PFSK-1 (cell line): ENCODE results near the gene CYP17A1.

Experiments used
- POLR2AphosphoS5 ChIP-seq: IDR thresholded peaks from 2 replicates; pipeline ENCODE4 v1.6.1; 2012; ENCODE audit warnings: low read depth, mild to moderate bottlenecking, control low read depth, low read length, moderate library complexity
- TAF1 ChIP-seq: IDR thresholded peaks from 2 replicates; pipeline ENCODE4 v1.6.1; 2012; ENCODE audit warnings: low read length, control low read depth, borderline replicate concordance; ENCODE audit not compliant: insufficient read depth
- TF ChIP-seq, protein P1 (sequence below), 2 experiments: IDR thresholded peaks; 2 replicates each; pipeline versions ENCODE4 v1.6.1 to v1.8.0; 2011 to 2012; ENCODE audit warnings: low read depth in 2 of 2, low read length in 2 of 2, control low read depth in 1 of 2, inconsistent platforms in 1 of 2, mild to moderate bottlenecking in 1 of 2, moderate library complexity in 1 of 2; ENCODE audit not compliant: insufficient read depth in 1 of 2

DNA sequence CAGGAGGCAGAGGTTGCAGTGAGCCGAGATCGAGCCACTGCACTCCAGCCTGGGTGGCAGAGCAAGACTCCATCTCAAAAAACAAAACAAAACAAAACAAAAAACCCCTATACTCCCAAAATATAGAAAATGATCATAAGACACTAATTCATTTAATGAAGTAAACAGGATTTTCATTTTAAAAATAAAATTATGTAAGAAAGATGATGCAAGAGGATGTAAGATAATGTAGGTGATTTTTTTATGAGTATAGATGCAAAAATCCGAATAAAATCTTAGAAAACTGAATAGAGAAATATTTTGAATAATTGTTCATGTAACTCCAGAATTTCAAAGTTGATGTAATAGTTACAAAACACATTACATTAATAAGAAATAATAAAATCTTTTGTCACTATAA lies 28.4 kb upstream of the CYP17A1 start:
- TF ChIP-seq, protein P1, sequence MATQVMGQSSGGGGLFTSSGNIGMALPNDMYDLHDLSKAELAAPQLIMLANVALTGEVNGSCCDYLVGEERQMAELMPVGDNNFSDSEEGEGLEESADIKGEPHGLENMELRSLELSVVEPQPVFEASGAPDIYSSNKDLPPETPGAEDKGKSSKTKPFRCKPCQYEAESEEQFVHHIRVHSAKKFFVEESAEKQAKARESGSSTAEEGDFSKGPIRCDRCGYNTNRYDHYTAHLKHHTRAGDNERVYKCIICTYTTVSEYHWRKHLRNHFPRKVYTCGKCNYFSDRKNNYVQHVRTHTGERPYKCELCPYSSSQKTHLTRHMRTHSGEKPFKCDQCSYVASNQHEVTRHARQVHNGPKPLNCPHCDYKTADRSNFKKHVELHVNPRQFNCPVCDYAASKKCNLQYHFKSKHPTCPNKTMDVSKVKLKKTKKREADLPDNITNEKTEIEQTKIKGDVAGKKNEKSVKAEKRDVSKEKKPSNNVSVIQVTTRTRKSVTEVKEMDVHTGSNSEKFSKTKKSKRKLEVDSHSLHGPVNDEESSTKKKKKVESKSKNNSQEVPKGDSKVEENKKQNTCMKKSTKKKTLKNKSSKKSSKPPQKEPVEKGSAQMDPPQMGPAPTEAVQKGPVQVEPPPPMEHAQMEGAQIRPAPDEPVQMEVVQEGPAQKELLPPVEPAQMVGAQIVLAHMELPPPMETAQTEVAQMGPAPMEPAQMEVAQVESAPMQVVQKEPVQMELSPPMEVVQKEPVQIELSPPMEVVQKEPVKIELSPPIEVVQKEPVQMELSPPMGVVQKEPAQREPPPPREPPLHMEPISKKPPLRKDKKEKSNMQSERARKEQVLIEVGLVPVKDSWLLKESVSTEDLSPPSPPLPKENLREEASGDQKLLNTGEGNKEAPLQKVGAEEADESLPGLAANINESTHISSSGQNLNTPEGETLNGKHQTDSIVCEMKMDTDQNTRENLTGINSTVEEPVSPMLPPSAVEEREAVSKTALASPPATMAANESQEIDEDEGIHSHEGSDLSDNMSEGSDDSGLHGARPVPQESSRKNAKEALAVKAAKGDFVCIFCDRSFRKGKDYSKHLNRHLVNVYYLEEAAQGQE (IDR thresholded peaks at IDR 0.05; ENCODE audit: insufficient read depth in 1 of 2, low read depth in 2 of 2, low read length in 2 of 2) = no peak
- TF ChIP-seq POLR2AphosphoS5 (no peak), TAF1 (no peak)
